ENCODE data around the gene CST6.

Gene CST6

DNA sequence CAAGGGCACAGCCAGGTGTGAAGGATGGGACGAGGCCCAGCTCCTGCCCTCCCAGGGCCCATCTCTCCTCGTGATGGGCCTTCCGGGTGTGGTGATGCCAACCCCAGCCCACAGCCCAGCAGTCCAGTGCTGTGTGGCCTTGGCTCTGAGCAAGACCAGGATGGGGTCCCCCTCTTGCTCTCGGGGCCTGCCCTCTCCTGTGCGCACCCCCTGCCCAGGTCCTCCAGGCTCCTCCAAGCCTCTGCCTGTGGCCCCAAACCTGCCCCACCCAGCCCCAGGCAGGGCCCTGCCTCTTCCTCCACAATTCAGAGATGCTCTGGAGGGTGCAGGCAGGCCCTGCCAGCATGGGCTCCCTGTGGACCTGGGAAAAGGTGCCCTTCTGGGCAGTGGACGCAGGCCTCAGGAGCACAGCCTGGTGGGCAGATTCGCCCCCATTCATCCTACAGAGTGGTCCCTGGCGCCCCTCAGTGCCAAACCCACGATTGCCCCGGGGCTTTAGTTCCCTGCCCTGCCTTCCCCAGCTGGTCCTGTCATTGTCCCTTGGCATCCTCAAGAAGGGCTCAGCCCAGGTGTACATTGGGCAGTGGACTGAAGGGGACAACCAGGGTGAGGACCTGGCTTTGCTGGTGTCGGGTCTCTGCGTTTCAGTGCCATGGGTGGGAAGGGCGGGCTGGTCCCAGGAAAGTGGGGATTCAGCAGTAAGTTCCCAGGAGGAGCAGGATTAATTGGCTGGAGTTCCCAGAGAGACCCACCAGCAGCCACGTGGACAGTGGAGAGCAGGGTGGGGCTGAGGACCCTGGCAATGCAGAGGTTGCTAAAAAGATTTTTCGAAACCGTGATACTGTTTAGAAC, 29.6 kb upstream of the CST6 start:
- peak; percentile 29 for ATAC-seq

DNA sequence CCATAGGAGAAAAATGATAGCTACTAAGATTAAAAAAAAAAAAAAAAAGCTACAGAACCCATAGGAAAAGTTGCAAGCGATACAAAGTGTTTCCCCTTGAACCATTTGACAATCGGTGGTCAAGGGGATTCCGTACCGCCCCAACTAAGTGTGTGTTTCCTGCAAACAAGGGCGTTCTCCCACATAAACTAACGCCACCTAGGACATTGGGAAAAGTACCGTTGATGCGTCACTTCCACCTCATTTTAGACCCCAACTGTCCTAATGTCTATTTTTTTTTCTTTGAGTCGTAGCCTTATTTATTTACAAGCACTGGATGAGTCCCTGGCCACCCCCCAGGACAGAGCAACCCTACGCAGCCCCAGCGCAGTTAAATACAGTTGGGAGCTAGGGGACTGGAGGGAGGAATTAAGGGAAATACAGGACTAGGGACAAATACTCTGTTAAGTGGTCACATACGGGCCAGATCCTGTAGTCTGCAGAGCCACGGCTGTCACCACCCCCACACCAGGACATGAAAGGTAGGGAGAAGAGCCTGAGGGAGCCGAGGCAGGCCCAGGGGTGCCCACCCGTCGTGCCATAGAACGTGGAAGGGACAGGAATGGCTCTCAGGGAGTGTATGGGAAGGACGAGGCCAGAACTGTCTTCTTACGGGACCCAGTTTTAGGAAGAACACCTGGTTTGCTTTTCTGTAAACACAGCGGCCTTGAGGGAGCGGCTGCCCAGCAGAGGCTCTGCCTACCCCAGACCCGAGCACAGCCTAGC, 28.8 kb upstream of the CST6 start:
- no peak for TF ChIP-seq ZNF70 (CRISPR knock-in tag; IDR thresholded peaks at IDR 0.05)
- TF ChIP-seq ZNF565 (CRISPR knock-in tag; conservative IDR thresholded peaks at IDR 0.05; ENCODE audit: low read depth) = no peak
- no peak for TF ChIP-seq OSR1 (CRISPR knock-in tag; IDR thresholded peaks at IDR 0.05)
- TF ChIP-seq ZFP30 (CRISPR knock-in tag; IDR thresholded peaks at IDR 0.05) = no peak
- TF ChIP-seq, protein P1, sequence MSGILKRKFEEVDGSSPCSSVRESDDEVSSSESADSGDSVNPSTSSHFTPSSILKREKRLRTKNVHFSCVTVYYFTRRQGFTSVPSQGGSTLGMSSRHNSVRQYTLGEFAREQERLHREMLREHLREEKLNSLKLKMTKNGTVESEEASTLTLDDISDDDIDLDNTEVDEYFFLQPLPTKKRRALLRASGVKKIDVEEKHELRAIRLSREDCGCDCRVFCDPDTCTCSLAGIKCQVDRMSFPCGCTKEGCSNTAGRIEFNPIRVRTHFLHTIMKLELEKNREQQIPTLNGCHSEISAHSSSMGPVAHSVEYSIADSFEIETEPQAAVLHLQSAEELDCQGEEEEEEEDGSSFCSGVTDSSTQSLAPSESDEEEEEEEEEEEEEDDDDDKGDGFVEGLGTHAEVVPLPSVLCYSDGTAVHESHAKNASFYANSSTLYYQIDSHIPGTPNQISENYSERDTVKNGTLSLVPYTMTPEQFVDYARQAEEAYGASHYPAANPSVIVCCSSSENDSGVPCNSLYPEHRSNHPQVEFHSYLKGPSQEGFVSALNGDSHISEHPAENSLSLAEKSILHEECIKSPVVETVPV (CRISPR knock-in tag; IDR thresholded peaks at IDR 0.05) = no peak
- TF ChIP-seq SNAI2 (CRISPR knock-in tag; IDR thresholded peaks at IDR 0.05) = no peak
- TF ChIP-seq, protein P2, sequence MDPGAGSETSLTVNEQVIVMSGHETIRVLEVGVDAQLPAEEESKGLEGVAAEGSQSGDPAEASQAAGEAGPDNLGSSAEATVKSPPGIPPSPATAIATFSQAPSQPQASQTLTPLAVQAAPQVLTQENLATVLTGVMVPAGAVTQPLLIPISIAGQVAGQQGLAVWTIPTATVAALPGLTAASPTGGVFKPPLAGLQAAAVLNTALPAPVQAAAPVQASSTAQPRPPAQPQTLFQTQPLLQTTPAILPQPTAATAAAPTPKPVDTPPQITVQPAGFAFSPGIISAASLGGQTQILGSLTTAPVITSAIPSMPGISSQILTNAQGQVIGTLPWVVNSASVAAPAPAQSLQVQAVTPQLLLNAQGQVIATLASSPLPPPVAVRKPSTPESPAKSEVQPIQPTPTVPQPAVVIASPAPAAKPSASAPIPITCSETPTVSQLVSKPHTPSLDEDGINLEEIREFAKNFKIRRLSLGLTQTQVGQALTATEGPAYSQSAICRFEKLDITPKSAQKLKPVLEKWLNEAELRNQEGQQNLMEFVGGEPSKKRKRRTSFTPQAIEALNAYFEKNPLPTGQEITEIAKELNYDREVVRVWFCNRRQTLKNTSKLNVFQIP (CRISPR knock-in tag; IDR thresholded peaks at IDR 0.05; ENCODE audit: borderline replicate concordance, low read depth) = no peak
- no peak for TF ChIP-seq ARNTL (CRISPR knock-in tag; IDR thresholded peaks at IDR 0.05; ENCODE audit: borderline replicate concordance, low read depth)
- TF ChIP-seq, protein P3, sequence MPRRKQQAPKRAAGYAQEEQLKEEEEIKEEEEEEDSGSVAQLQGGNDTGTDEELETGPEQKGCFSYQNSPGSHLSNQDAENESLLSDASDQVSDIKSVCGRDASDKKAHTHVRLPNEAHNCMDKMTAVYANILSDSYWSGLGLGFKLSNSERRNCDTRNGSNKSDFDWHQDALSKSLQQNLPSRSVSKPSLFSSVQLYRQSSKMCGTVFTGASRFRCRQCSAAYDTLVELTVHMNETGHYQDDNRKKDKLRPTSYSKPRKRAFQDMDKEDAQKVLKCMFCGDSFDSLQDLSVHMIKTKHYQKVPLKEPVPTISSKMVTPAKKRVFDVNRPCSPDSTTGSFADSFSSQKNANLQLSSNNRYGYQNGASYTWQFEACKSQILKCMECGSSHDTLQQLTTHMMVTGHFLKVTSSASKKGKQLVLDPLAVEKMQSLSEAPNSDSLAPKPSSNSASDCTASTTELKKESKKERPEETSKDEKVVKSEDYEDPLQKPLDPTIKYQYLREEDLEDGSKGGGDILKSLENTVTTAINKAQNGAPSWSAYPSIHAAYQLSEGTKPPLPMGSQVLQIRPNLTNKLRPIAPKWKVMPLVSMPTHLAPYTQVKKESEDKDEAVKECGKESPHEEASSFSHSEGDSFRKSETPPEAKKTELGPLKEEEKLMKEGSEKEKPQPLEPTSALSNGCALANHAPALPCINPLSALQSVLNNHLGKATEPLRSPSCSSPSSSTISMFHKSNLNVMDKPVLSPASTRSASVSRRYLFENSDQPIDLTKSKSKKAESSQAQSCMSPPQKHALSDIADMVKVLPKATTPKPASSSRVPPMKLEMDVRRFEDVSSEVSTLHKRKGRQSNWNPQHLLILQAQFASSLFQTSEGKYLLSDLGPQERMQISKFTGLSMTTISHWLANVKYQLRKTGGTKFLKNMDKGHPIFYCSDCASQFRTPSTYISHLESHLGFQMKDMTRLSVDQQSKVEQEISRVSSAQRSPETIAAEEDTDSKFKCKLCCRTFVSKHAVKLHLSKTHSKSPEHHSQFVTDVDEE (CRISPR knock-in tag; IDR thresholded peaks at IDR 0.05) = no peak
- no peak for ATAC-seq

More for the DNA sequence above, 29.6 kb upstream of the CST6 start:
- TF ChIP-seq ZNF565 (CRISPR knock-in tag; conservative IDR thresholded peaks at IDR 0.05; ENCODE audit: low read depth) (no peak), ZNF70 (CRISPR knock-in tag; IDR thresholded peaks at IDR 0.05) (no peak), OSR1 (CRISPR knock-in tag; IDR thresholded peaks at IDR 0.05) (no peak), TOX (CRISPR knock-in tag; IDR thresholded peaks at IDR 0.05; ENCODE audit: borderline replicate concordance) (no peak), ZC3H10 (CRISPR knock-in tag; IDR thresholded peaks at IDR 0.05) (no peak), ISL1 (CRISPR knock-in tag; IDR thresholded peaks at IDR 0.05) (no peak), CREB5 (CRISPR knock-in tag; IDR thresholded peaks at IDR 0.05; ENCODE audit: low read depth) (no peak), RARB (CRISPR knock-in tag; IDR thresholded peaks at IDR 0.05) (no peak), ESRRG (CRISPR knock-in tag; IDR thresholded peaks at IDR 0.05) (no peak), ZFP3 (CRISPR knock-in tag; IDR thresholded peaks at IDR 0.05) (no peak), PPARA (CRISPR knock-in tag; IDR thresholded peaks at IDR 0.05; ENCODE audit: borderline replicate concordance) (no peak), CSDC2 (CRISPR knock-in tag; IDR thresholded peaks at IDR 0.05) (no peak)
- TF ChIP-seq, protein P4, sequence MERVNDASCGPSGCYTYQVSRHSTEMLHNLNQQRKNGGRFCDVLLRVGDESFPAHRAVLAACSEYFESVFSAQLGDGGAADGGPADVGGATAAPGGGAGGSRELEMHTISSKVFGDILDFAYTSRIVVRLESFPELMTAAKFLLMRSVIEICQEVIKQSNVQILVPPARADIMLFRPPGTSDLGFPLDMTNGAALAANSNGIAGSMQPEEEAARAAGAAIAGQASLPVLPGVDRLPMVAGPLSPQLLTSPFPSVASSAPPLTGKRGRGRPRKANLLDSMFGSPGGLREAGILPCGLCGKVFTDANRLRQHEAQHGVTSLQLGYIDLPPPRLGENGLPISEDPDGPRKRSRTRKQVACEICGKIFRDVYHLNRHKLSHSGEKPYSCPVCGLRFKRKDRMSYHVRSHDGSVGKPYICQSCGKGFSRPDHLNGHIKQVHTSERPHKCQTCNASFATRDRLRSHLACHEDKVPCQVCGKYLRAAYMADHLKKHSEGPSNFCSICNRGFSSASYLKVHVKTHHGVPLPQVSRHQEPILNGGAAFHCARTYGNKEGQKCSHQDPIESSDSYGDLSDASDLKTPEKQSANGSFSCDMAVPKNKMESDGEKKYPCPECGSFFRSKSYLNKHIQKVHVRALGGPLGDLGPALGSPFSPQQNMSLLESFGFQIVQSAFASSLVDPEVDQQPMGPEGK (CRISPR knock-in tag; IDR thresholded peaks at IDR 0.05; ENCODE audit: borderline replicate concordance) = no peak

GRCh38 chr11:65983589-65983987, 28.2 kb upstream of the CST6 start:
- ATAC-seq = no peak
- TF ChIP-seq OSR1 (CRISPR knock-in tag; IDR thresholded peaks at IDR 0.05) = no peak
- no peak for TF ChIP-seq PPARA (CRISPR knock-in tag; IDR thresholded peaks at IDR 0.05; ENCODE audit: borderline replicate concordance)
- TF ChIP-seq SNAI2 (CRISPR knock-in tag; IDR thresholded peaks at IDR 0.05) = no peak
- no peak for TF ChIP-seq ISL1 (CRISPR knock-in tag; IDR thresholded peaks at IDR 0.05)
- TF ChIP-seq, protein P1 (CRISPR knock-in tag; IDR thresholded peaks at IDR 0.05) = no peak
- TF ChIP-seq ZNF8 (CRISPR knock-in tag; IDR thresholded peaks at IDR 0.05) = no peak
- TF ChIP-seq, protein P2 (CRISPR knock-in tag; IDR thresholded peaks at IDR 0.05; ENCODE audit: borderline replicate concordance, low read depth) = no peak
